ENCODE data around the gene TAOK3. TPM values are rescaled to one million over a fixed set of nuclear protein-coding genes. Genes with fewer than 3 reads are reported as not detected.

TAOK3 gene
- total and polyA plus RNA-seq, 2 donors (not counting 1 experiment from before 2014, with no cell fraction given): 30.0 to 80.4 TPM

- Histone ChIP-seq H3K4me1 (ENCODE audit: control insufficient read depth in 2 of 2, insufficient read depth in 2 of 2, low read length in 2 of 2) (no peaks in the 10 kb centered on the region), H3K9me3 (ENCODE audit: control extremely low read depth in 1 of 3, control insufficient read depth in 2 of 3, insufficient read depth in 1 of 3, low read length in 2 of 3) (no peaks in the 10 kb centered on the region), H3K27me3 (replicated peaks in 1 of 4; ENCODE audit: control extremely low read depth in 1 of 4, control insufficient read depth in 3 of 4, insufficient read depth in 4 of 4, low read length in 3 of 4) (no peaks in the 10 kb centered on the region), H3K4me3 (ENCODE audit: control extremely low read depth in 1 of 5, extremely low read depth in 1 of 5, insufficient read depth in 1 of 5, low read depth in 2 of 5, low read length in 4 of 5) (no peak overlapping the region), H3K79me2 (ENCODE audit: control insufficient read depth, insufficient read depth, low read length) (no peaks in the 10 kb centered on the region), H3K4me2 (replicated peaks; ENCODE audit: low read depth, low read length, poor library complexity, severe bottlenecking) (no peak overlapping the region), H4K20me1 (ENCODE audit: control insufficient read depth, insufficient read depth, low read length, poor library complexity, severe bottlenecking) (no peaks in the 10 kb centered on the region), H3K27ac (ENCODE audit: low read length in 2 of 2) (no peak overlapping the region), H2AFZ (ENCODE audit: insufficient read depth, low read depth, low read length, poor library complexity, severe bottlenecking) (no peak overlapping the region), H3K36me3 (replicated peaks in 1 of 2; ENCODE audit: control extremely low read depth in 1 of 2, control insufficient read depth in 1 of 2, extremely low read depth in 1 of 2, insufficient read depth in 2 of 2, low read length in 1 of 2) (peaks cover 0 to 14% of the 10 kb centered on the region in 2 experiments), H3K9ac (ENCODE audit: low read length) (no peak overlapping the region)
- intact Hi-C loops (cut with micrococcal nuclease): no loop called here
- Mint-ChIP-seq H3K9me3 (ENCODE audit: insufficient read depth) (no peaks in the 10 kb centered on the region), H3K4me1 (no peaks in the 10 kb centered on the region), H3K27ac (no peak overlapping the region), H3K4me3 (no peak overlapping the region), H3K27me3 (no peaks in the 10 kb centered on the region)
- 83% methylated on average over 1 of the region's 3 CpGs for WGBS (ENCODE audit: insufficient coverage)
- CTCF ChIA-PET: no interaction called here
- no peak for TF ChIP-seq EZH2 (IDR thresholded peaks at IDR 0.05; ENCODE audit: borderline replicate concordance, insufficient read depth, low read depth, low read length, poor library complexity, severe bottlenecking)
- no peak for TF ChIP-seq CTCF (IDR thresholded peaks at IDR 0.05)
- no peak for ATAC-seq (ENCODE audit: low read depth)
- DNase-seq: no peak
- POLR2A ChIA-PET: no interaction called here
Observed at GRCh38 chr12:118420673-118421072, 48.0 kb upstream of the TAOK3 start.

- Histone ChIP-seq H3K79me2 (ENCODE audit: control insufficient read depth, insufficient read depth, low read length) (no peaks in the 10 kb centered on the region), H3K36me3 (replicated peaks in 1 of 2; ENCODE audit: control extremely low read depth in 1 of 2, control insufficient read depth in 1 of 2, extremely low read depth in 1 of 2, insufficient read depth in 2 of 2, low read length in 1 of 2) (peaks cover 0 to 36% of the 10 kb centered on the region in 2 experiments), H3K4me1 (ENCODE audit: control insufficient read depth in 2 of 2, insufficient read depth in 2 of 2, low read length in 2 of 2) (no peaks in the 10 kb centered on the region), H3K9me3 (ENCODE audit: control extremely low read depth in 1 of 3, control insufficient read depth in 2 of 3, insufficient read depth in 1 of 3, low read length in 2 of 3) (no peaks in the 10 kb centered on the region), H2AFZ (ENCODE audit: insufficient read depth, low read depth, low read length, poor library complexity, severe bottlenecking) (no peak overlapping the region), H3K27ac (ENCODE audit: low read length in 2 of 2) (no peak overlapping the region), H3K4me3 (ENCODE audit: control extremely low read depth in 1 of 5, extremely low read depth in 1 of 5, insufficient read depth in 1 of 5, low read depth in 2 of 5, low read length in 4 of 5) (no peak overlapping the region), H3K27me3 (replicated peaks in 1 of 4; ENCODE audit: control extremely low read depth in 1 of 4, control insufficient read depth in 3 of 4, insufficient read depth in 4 of 4, low read length in 3 of 4) (no peaks in the 10 kb centered on the region), H3K9ac (ENCODE audit: low read length) (no peak overlapping the region), H3K4me2 (replicated peaks; ENCODE audit: low read depth, low read length, poor library complexity, severe bottlenecking) (no peak overlapping the region), H4K20me1 (ENCODE audit: control insufficient read depth, insufficient read depth, low read length, poor library complexity, severe bottlenecking) (no peaks in the 10 kb centered on the region)
- ATAC-seq (ENCODE audit: low read depth) (no peak), DNase-seq (no peak)
- TF ChIP-seq EZH2 (IDR thresholded peaks at IDR 0.05; ENCODE audit: borderline replicate concordance, insufficient read depth, low read depth, low read length, poor library complexity, severe bottlenecking): no peak
- no peak for TF ChIP-seq CTCF (IDR thresholded peaks at IDR 0.05)
- ChIA-PET CTCF (interaction anchor here (1.3 to 2.1 kb wide), 2 partner anchors 9 to 13 kb away, joined by 3 to 13 read pairs; no protein-coding TSS in a partner anchor), POLR2A (no interaction called here)
- intact Hi-C loops (cut with micrococcal nuclease): no loop called here
- Mint-ChIP-seq H3K4me1 (no peaks in the 10 kb centered on the region), H3K9me3 (ENCODE audit: insufficient read depth) (no peaks in the 10 kb centered on the region), H3K27me3 (no peaks in the 10 kb centered on the region), H3K4me3 (no peak overlapping the region), H3K27ac (no peak overlapping the region)
- no CpG with 5 or more reads among the region's 1 CpG for WGBS (ENCODE audit: insufficient coverage)
Observed at GRCh38 chr12:118418385-118419057, 45.8 kb upstream of the TAOK3 start.

Measured in B cell (primary cell).